ENCODE data around the gene NFASC.

Gene NFASC

GRCh38 chr1:204863024-204863423 is 7.6 kb upstream of the NFASC start:
- DNase-seq, result no peak

GRCh38 chr1:204863730-204864129 is 6.9 kb upstream of the NFASC start:
- no peak for DNase-seq

GRCh38 chr1:204866051-204866596 is 4.5 kb upstream of the NFASC start:
- DNase-seq, result no peak

GRCh38 chr1:204867203-204867602 is 3.5 kb upstream of the NFASC start:
- DNase-seq, result no peak

- DNase-seq, result no peak
Observed at GRCh38 chr1:204867666-204868339, 2.9 kb upstream of the NFASC start.

- DNase-seq, result no peak
Observed at GRCh38 chr1:204868340-204868700, 2.3 kb upstream of the NFASC start.

GRCh38 chr1:204869097-204869496 is 1.6 kb upstream of the NFASC start:
- DNase-seq, result no peak

- no peak for DNase-seq
Observed at GRCh38 chr1:204871405-204872037, 859 bp downstream of the NFASC start.

GRCh38 chr1:204872262-204872881 is 1.7 kb downstream of the NFASC start:
- DNase-seq, result no peak

- DNase-seq, result no peak
Observed at GRCh38 chr1:204873176-204873575, 2.5 kb downstream of the NFASC start.

GRCh38 chr1:204873714-204874113 is 3.1 kb downstream of the NFASC start:
- no peak for DNase-seq

- no peak for DNase-seq
Observed at GRCh38 chr1:204874274-204874673, 3.6 kb downstream of the NFASC start.

- no peak for DNase-seq
Observed at GRCh38 chr1:204875255-204875654, 4.6 kb downstream of the NFASC start.

- DNase-seq, result no peak
Observed at GRCh38 chr1:204878621-204879234, 8.1 kb downstream of the NFASC start.

- DNase-seq, result no peak
Observed at GRCh38 chr1:204879351-204879750, 8.7 kb downstream of the NFASC start.

GRCh38 chr1:204880906-204881305 is 10.2 kb downstream of the NFASC start:
- DNase-seq, result no peak

- DNase-seq, result no peak
Observed at GRCh38 chr1:204882479-204882878, 11.8 kb downstream of the NFASC start.

- DNase-seq, result no peak
Observed at GRCh38 chr1:204883405-204883804, 12.7 kb downstream of the NFASC start.

GRCh38 chr1:204885288-204885711 is 14.6 kb downstream of the NFASC start:
- no peak for DNase-seq

- no peak for DNase-seq
Observed at GRCh38 chr1:204885790-204886189, 15.1 kb downstream of the NFASC start.

GRCh38 chr1:204887846-204888245 is 17.2 kb downstream of the NFASC start:
- no peak for DNase-seq

GRCh38 chr1:204888294-204888693 is 17.6 kb downstream of the NFASC start:
- no peak for DNase-seq

GRCh38 chr1:204889681-204890383 is 19.2 kb downstream of the NFASC start:
- no peak for DNase-seq

Measured in suppressor macrophage treated with lipopolysaccharide for 4 hours (primary cell).